Transverse colon (tissue), 4 donors: Measurements from ENCODE around the gene GCNA. TPM values are rescaled to one million over a fixed set of nuclear protein-coding genes. Genes with fewer than 3 reads are reported as not detected.
"Not testable (repeated sequence)": the region's sequence is repeated elsewhere in the genome, so short reads cannot be mapped to it uniquely, and the experiment has no call there.

Experiments used
- DNase-seq: peaks from one replicate; pipeline ENCODE4 v3.0.0-alpha.2; 2019
- H3K27ac ChIP-seq, 4 donors: fragments of 200-600 bp; sonication (generic); 2 replicates each; pipeline ENCODE4 v1.5.1; 2016 to 2018; ENCODE audit warnings: inconsistent platforms in 4 of 4
- H3K27me3 ChIP-seq: fragments of 200-600 bp; sonication (generic); 2 replicates; pipeline ENCODE4 v1.5.1; 2017; ENCODE audit warnings: inconsistent platforms
- H3K36me3 ChIP-seq, 4 donors: fragments of 200-600 bp; sonication (generic); 2 replicates each; pipeline ENCODE4 v1.5.1; 2017 to 2019; ENCODE audit warnings: inconsistent platforms in 4 of 4
- H3K4me1 ChIP-seq, 4 donors: fragments of 200-600 bp; sonication (generic); 2 replicates each; pipeline ENCODE4 v1.5.1; 2017 to 2020; ENCODE audit warnings: inconsistent platforms in 4 of 4
- H3K4me3 ChIP-seq, 4 donors: fragments of 200-600 bp; sonication (generic); 1 replicate in 1 of 4; 2 replicates in 3 of 4; pipeline versions ENCODE4 v1.5.1 to v1.6.1; 2017 to 2019; ENCODE audit warnings: inconsistent platforms in 4 of 4
- H3K9me3 ChIP-seq, 2 donors: fragments of 200-600 bp; sonication (generic); 2 replicates each; pipeline ENCODE4 v1.5.1; 2017 to 2019; ENCODE audit warnings: inconsistent platforms in 2 of 2
- EP300 ChIP-seq: sonication (generic); formaldehyde crosslinking; IDR thresholded peaks from one replicate; pipeline ENCODE4 v1.6.1; 2017; ENCODE audit warnings: antibody characterized with exemption, low read depth
- POLR2A ChIP-seq: fragments of 450-650 bp; IDR thresholded peaks from one replicate; pipeline ENCODE4 v1.6.1; 2016; ENCODE audit warnings: antibody characterized with exemption, mild to moderate bottlenecking, moderate library complexity
- POLR2AphosphoS5 ChIP-seq, 3 donors: sonication (generic); formaldehyde crosslinking; IDR thresholded peaks; one replicate each; pipeline ENCODE4 v1.6.1; 2016; ENCODE audit warnings: antibody characterized with exemption in 3 of 3
- WGBS, 2 donors: methylation state at CpG; one replicate each; pipeline ENCODE4 v1.1.5; 2018; ENCODE audit warnings: low coverage in 1 of 2; 5-methylcytosine and 5-hydroxymethylcytosine counted together
- in situ Hi-C, 4 donors: fragments of 200-750 bp; cut with MboI; loops; one replicate each; pipeline versions ENCODE4 v1.15.0 to v1.15.1; 2017; ENCODE audit warnings: low sequenced_read_pairs in 3 of 4, low pct_ligation_motif_present in 1 of 4, low pct_unique_long_range_greater_than_20kb in 1 of 4
- intact Hi-C: fragments of 100-400 bp; cut with DNase I; formaldehyde crosslinking; loops from one replicate; pipeline ENCODE4 v1.15.1; 2023; ENCODE audit warnings: low total_unique reads
- total RNA-seq, 4 donors: library from RNA; depleted of rRNA; stranded (reverse); fragments of >200 nt; gene quantifications; one replicate each; pipeline ENCODE4 v1.1.0, GENCODE V29; 2016
- TF ChIP-seq, protein P1 (sequence below), 5 experiments: fragments of 200-600 bp in 3 of 5; fragments of 450-650 bp in 2 of 5; sonication (generic) in 3 of 5; IDR thresholded peaks; 1 replicate in 2 of 5; 2 replicates in 3 of 5; pipeline ENCODE4 v1.5.1; 2016 to 2017; ENCODE audit warnings: antibody characterized with exemption in 5 of 5, inconsistent platforms in 3 of 5, mild to moderate bottlenecking in 2 of 5, moderate library complexity in 1 of 5

GCNA gene
- total RNA-seq, 4 donors from 2014 or later, result 1.9 to 3.7 (median 3.0) TPM

DNA sequence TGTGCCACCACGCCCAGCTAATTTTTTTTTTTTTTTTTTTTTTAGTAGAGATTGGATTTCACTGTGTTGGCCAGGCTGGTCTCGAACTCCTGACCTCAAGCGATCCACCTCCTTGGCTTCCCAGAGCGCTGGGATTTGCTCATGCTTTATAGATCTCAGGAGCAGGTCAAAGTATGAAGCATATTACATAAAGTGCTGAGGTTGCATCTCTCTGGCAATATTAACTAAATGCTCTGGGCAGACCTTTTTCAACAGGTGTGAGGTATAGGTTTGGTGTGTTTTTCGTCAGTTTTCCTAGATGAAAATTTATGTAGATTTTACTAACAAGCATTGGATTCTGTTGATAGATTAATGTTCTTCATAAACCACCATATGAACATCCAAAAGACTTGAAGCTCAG, 19.3 kb upstream of the GCNA start:
- DNase-seq, result no peak
- H3K27ac ChIP-seq, result no peak overlapping the region
- in situ Hi-C loops (loop anchor here in 1 of 4 donors (25.0 kb wide), 1 partner anchor 172 kb away; no protein-coding TSS in a partner anchor), intact Hi-C loops (no loop called here)
- no peaks in the 10 kb centered on the region for H3K9me3 ChIP-seq
- no peaks in the 10 kb centered on the region for H3K4me1 ChIP-seq
- H3K36me3 ChIP-seq, result peaks cover 0 to 9% (median 2%) of the 10 kb centered on the region in 4 donors
- 80% methylated on average over 5 of the region's 5 CpGs; no CpG with 5 or more reads in 1 of the 2 donors for WGBS, 2 donors
- no peak overlapping the region for H3K4me3 ChIP-seq
- no peaks in the 10 kb centered on the region for H3K27me3 ChIP-seq
- TF ChIP-seq POLR2AphosphoS5 (IDR thresholded peaks at IDR 0.05), result no peak
- TF ChIP-seq, protein P1, sequence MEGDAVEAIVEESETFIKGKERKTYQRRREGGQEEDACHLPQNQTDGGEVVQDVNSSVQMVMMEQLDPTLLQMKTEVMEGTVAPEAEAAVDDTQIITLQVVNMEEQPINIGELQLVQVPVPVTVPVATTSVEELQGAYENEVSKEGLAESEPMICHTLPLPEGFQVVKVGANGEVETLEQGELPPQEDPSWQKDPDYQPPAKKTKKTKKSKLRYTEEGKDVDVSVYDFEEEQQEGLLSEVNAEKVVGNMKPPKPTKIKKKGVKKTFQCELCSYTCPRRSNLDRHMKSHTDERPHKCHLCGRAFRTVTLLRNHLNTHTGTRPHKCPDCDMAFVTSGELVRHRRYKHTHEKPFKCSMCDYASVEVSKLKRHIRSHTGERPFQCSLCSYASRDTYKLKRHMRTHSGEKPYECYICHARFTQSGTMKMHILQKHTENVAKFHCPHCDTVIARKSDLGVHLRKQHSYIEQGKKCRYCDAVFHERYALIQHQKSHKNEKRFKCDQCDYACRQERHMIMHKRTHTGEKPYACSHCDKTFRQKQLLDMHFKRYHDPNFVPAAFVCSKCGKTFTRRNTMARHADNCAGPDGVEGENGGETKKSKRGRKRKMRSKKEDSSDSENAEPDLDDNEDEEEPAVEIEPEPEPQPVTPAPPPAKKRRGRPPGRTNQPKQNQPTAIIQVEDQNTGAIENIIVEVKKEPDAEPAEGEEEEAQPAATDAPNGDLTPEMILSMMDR (IDR thresholded peaks at IDR 0.05), result no peak
- no peak for TF ChIP-seq POLR2A
- TF ChIP-seq EP300, result no peak

DNA sequence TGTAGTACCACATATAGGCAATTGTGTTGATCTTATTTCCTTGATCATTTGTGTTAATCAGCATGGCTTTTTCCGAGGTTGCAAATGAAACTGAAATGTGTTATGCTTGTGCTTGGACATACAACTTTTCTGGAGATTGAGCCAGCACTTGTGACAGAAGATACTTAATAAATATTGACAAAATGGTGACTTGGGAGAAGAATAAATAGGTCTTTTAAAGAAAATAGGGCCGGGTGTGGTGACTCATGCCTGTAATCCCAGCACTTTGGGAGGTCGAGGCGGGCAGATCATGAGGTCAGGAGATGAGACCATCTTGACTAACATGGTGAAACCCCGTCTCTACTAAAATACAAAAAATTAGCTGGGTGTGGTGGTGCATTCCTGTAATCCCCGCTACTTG, 18.5 kb upstream of the GCNA start:
- H3K27me3 ChIP-seq, DNase-seq, intact Hi-C loops, H3K4me3 ChIP-seq, H3K9me3 ChIP-seq, H3K27ac ChIP-seq, H3K4me1 ChIP-seq: not testable (repeated sequence)
- in situ Hi-C loops, result loop anchor here in 1 of 4 donors (25.0 kb wide), 1 partner anchor 172 kb away; no protein-coding TSS in a partner anchor
- 80% methylated on average over 6 of the region's 6 CpGs; no CpG with 5 or more reads in 1 of the 2 donors for WGBS, 2 donors
- H3K36me3 ChIP-seq, result peaks cover 0 to 15% (median 2%) of the 10 kb centered on the region in 4 donors

DNA sequence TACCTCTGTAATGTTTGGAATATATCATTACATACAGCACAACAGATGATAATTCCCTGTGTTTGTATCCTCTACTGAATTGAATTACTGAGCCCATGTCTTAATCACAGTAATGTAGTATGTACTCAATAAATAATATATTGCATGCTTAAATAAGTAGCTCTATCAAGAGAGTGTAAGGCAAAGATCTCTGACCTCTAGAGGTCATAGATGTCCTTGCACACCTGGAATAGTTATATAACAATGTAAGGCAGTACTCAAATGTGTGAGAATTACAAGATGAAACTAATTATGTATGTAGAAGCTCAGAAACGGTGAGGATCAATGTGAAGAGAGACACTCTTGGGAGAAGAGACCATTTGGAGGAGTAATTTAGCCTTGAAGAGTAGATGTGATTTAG, 14.3 kb upstream of the GCNA start:
- Histone ChIP-seq H3K27ac (no peak overlapping the region), H3K4me1 (no peaks in the 10 kb centered on the region), H3K4me3 (no peak overlapping the region), H3K9me3 (no peaks in the 10 kb centered on the region), H3K27me3 (no peaks in the 10 kb centered on the region), H3K36me3 (peaks cover 0 to 26% (median 6%) of the 10 kb centered on the region in 4 donors)
- WGBS, 2 donors, result 55 to 71% methylated on average over 1 of the region's 1 CpG
- TF ChIP-seq POLR2AphosphoS5 (IDR thresholded peaks at IDR 0.05) (no peak), POLR2A (no peak), EP300 (no peak)
- TF ChIP-seq, protein P1 (IDR thresholded peaks at IDR 0.05), result no peak
- in situ Hi-C loops, result loop anchor here in 1 of 4 donors (25.0 kb wide), 1 partner anchor 177 kb away; no protein-coding TSS in a partner anchor
- DNase-seq, result no peak
- intact Hi-C loops, result no loop called here

DNA sequence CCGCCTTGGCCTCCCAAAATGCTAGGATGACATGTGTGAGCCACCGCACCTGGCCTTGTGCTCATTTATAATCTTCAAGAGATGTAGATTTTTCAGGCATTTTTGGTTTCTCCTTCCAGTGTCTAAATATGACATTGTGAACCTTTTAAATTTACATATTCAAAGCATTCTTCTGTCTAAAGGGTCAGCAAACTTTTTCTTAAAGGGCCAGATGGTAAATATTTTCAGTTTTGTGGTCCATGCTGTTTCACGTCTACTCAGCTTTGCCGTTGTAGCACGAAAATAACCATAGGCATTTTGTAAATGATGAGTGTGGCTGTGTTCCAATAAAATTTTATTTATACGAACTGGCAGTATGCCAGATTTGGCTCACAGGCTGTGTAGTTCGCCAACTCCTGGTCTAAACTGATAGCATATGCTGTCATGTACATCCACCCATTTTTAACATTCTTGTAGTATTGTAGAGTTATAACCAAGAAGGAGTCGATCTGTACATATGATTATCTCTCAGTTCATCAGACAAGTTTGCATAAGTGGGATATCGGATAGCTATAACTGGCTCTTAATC, 12.7 kb upstream of the GCNA start:
- DNase-seq, result no peak
- Histone ChIP-seq H3K36me3 (peaks cover 0 to 26% (median 6%) of the 10 kb centered on the region in 4 donors), H3K4me3 (no peak overlapping the region), H3K9me3 (no peaks in the 10 kb centered on the region), H3K27ac (no peak overlapping the region), H3K4me1 (no peaks in the 10 kb centered on the region), H3K27me3 (no peaks in the 10 kb centered on the region)
- TF ChIP-seq POLR2A, result no peak
- no peak for TF ChIP-seq EP300
- TF ChIP-seq POLR2AphosphoS5 (IDR thresholded peaks at IDR 0.05), result no peak
- TF ChIP-seq, protein P1 (IDR thresholded peaks at IDR 0.05), result no peak
- intact Hi-C loops (no loop called here), in situ Hi-C loops (loop anchor here in 1 of 4 donors (25.0 kb wide), 1 partner anchor 178 kb away; no protein-coding TSS in a partner anchor)
- WGBS, 2 donors, result 66 to 75% methylated on average over 2 to 9 of the region's 9 CpGs

DNA sequence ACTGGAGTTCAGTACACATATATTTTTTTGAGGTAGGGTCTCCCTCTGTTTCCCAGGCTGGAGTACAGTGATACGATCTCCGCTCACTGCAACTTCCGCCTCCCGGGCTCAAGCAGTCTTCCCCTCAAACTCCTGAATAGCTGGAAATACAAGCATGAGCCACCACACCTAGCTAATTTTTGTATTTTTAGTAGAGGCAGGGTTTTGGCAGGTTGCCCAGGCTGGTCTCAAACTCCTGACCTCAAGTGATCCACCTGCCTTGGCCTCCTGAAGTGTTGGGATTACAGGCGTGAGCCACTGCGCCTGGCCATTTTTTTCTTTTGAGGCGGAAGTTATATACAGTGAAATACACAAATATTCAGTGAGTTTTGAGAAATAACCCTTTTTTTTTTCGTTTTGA, 6.8 kb upstream of the GCNA start:
- intact Hi-C loops, H3K9me3 ChIP-seq, H3K27ac ChIP-seq, DNase-seq, H3K4me1 ChIP-seq, H3K27me3 ChIP-seq, H3K4me3 ChIP-seq: not testable (repeated sequence)
- H3K36me3 ChIP-seq, result peaks cover 0 to 13% (median 6%) of the 10 kb centered on the region in 4 donors
- WGBS, 2 donors, result 54 to 85% methylated on average over 3 to 8 of the region's 8 CpGs
- in situ Hi-C loops, result loop anchor here in 1 of 4 donors (25.0 kb wide), 1 partner anchor 184 kb away; no protein-coding TSS in a partner anchor
